ENCODE measurements around the gene SNRNP48. TPM values are rescaled to one million over a fixed set of nuclear protein-coding genes. Genes with fewer than 3 reads are reported as not detected.

SNRNP48 gene
- polyA plus RNA-seq, 4 donors, result 16.3 to 27.8 (median 22.5) TPM

DNA sequence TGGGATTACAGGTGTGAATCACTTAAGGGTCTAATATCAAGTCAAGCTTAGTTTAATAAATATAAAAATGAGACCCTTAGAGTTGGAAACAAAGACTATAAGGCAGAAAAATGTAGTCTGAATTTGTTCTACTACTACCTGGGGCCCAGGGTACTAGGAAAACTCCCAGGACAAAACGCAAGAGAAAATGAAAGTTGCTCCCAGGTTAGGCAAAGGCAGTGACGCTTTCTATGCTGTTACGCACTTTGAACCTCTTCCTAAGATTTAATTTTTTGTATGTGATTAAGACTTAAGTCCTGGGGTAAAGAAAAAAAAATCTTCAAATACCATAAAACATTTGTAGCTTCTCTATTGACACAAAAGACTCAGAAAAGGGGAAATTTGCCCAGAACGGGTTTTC, 31.2 kb upstream of the SNRNP48 start:
- no peak for DNase-seq (ENCODE audit: low read depth in 4 of 4, low spot score in 3 of 4)

GRCh38 chr6:7559196-7559595, 30.8 kb upstream of the SNRNP48 start:
- no peak for DNase-seq (ENCODE audit: low read depth in 4 of 4, low spot score in 3 of 4)

DNA sequence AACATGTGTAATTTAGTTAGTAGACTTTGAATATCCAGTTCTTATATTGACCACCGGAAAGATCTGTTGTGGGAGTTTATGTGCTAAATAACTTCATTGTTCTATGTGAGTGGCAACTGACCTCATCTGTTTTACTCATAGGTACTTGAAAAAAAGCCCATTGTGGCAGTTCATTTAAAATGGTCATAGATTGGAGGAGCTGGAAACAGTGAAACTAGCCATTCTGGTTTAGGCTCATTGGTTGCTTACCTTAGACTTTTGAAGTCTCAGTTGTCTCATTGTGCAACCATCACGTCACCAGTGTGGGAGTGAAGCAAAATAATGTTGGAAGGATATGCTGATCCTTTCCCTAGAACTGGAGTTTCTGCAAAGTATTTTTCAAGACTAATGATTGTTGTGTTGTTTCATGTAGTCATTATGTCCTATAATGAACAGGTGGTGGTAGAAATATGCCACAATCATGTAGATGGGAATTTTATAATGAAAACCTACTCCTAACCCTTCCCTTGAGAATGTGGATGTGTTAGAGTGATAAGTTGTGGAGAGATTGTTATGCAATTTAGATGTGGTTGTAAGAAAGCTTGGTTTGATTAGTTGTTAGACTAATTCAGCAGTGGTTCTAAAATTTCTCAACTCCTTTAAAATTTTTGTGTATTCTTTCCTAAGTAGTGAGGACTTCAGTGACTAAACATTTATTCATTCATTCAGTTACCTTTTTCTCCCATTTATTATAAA, 30.2 kb upstream of the SNRNP48 start:
- DNase-seq (ENCODE audit: low read depth in 4 of 4, low spot score in 3 of 4), result no peak

- DNase-seq (ENCODE audit: low read depth in 4 of 4, low spot score in 3 of 4), result no peak
Measured at GRCh38 chr6:7561153-7561964, 28.6 kb upstream of the SNRNP48 start.

DNA sequence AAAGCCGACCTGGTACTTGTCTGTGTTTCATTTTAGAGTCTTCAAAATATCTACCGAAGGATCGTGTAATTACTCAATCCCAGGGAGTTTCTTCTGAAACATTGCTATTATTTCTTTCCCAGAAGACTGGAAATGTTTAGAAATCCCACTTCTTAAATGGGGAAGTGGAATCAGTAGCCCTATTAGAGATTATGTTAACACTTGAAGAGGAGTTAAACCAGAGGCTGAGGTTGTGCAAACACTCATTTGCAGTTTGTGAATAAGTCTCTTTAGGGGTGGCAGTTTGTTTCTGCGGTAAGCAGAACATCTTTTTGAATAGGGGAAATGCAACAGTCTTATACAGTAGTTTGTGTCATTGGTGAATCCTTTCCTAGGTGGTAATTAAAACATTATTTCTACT, 27.2 kb upstream of the SNRNP48 start:
- no peak for DNase-seq (ENCODE audit: low read depth in 4 of 4, low spot score in 3 of 4)

DNA sequence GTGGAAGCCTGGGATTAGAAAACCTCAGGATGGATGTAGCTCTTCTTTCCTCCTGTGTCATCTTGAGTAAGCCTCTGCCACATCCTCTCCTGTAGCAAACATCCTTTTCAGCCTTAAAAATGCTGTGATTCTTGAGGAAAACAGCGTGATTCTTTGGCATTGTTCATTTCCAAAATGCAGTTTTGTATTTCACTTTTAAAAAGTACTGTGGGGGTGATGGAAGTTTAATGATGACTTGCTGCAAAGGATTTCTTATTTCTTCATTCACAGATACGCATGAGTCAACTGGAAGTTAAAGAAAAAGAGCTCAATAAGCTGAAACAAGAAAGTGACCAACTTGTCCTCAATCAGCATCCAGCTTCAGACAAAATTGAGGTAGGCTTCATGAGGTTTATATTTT, 23.9 kb upstream of the SNRNP48 start:
- no peak for DNase-seq (ENCODE audit: low read depth in 4 of 4, low spot score in 3 of 4)

DNA sequence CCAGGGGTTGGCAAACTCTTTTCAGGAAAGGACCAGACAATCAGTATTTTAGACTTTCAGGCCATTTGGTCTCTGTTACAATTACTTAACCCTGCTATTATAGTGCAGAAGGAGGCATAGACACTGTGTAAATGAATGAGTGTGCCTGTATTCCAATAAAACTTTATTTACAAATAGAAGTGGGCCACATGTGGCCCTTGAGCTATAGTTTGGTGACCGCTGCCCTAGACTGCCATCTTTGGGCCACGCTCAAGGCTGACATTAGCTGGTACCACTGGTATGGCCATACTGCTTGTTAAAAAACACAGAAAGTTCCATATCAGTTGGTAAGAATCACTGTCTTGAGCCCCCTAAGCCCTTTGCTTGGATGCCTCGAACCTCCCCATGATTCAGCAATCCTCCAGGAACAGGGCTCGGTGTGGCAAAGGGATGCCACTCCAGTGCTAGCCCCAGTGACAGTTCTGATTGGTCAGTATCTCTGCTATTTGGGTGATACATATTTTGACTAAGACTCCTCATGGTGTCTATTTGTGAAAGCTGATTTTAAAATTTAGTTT, 23.3 kb upstream of the SNRNP48 start:
- no peak for DNase-seq (ENCODE audit: low read depth in 4 of 4, low spot score in 3 of 4)

GRCh38 chr6:7568021-7568420, 22.0 kb upstream of the SNRNP48 start:
- DNase-seq (ENCODE audit: low read depth in 4 of 4, low spot score in 3 of 4), result no peak

- DNase-seq (ENCODE audit: low read depth in 4 of 4, low spot score in 3 of 4), result no peak
Measured at GRCh38 chr6:7569082-7569481, 20.9 kb upstream of the SNRNP48 start.

- DNase-seq (ENCODE audit: low read depth in 4 of 4, low spot score in 3 of 4), result no peak
Measured at GRCh38 chr6:7572213-7572943, 17.6 kb upstream of the SNRNP48 start.

- DNase-seq (ENCODE audit: low read depth in 4 of 4, low spot score in 3 of 4), result no peak
Measured at GRCh38 chr6:7574500-7574899, 15.5 kb upstream of the SNRNP48 start.

- no peak for DNase-seq (ENCODE audit: low read depth in 4 of 4, low spot score in 3 of 4)
Measured at GRCh38 chr6:7578516-7578915, 11.5 kb upstream of the SNRNP48 start.

GRCh38 chr6:7578931-7579330, 11.1 kb upstream of the SNRNP48 start:
- no peak for DNase-seq (ENCODE audit: low read depth in 4 of 4, low spot score in 3 of 4)

- DNase-seq (ENCODE audit: low read depth in 4 of 4, low spot score in 3 of 4), result no peak
Measured at GRCh38 chr6:7579851-7580250, 10.1 kb upstream of the SNRNP48 start.

- DNase-seq (ENCODE audit: low read depth in 4 of 4, low spot score in 3 of 4), result no peak
Measured at GRCh38 chr6:7580537-7580926, 9.5 kb upstream of the SNRNP48 start.

DNA sequence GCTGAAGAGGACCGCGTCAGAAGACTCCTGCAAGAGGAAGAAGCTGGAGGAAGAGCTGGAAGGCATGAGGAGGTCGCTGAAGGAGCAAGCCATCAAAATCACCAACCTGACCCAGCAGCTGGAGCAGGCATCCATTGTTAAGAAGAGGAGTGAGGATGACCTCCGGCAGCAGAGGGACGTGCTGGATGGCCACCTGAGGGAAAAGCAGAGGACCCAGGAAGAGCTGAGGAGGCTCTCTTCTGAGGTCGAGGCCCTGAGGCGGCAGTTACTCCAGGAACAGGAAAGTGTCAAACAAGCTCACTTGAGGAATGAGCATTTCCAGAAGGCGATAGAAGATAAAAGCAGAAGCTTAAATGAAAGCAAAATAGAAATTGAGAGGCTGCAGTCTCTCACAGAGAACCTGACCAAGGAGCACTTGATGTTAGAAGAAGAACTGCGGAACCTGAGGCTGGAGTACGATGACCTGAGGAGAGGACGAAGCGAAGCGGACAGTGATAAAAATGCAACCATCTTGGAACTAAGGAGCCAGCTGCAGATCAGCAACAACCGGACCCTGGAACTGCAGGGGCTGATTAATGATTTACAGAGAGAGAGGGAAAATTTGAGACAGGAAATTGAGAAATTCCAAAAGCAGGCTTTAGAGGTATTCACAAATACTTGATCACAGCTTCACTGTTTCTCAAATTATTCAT, 8.9 kb upstream of the SNRNP48 start:
- DNase-seq (ENCODE audit: low read depth in 4 of 4, low spot score in 3 of 4), result no peak

DNA sequence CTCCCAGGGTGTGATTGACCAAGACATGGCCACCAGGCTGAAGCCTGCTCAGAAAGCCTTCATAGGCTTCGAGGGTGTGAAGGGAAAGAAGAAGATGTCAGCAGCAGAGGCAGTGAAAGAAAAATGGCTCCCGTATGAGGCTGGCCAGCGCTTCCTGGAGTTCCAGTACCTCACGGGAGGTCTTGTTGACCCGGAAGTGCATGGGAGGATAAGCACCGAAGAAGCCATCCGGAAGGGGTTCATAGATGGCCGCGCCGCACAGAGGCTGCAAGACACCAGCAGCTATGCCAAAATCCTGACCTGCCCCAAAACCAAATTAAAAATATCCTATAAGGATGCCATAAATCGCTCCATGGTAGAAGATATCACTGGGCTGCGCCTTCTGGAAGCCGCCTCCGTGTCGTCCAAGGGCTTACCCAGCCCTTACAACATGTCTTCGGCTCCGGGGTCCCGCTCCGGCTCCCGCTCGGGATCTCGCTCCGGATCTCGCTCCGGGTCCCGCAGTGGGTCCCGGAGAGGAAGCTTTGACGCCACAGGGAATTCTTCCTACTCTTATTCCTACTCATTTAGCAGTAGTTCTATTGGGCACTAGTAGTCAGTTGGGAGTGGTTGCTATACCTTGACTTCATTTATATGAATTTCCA, 4.6 kb upstream of the SNRNP48 start:
- DNase-seq (ENCODE audit: low read depth in 4 of 4, low spot score in 3 of 4), result no peak

DNA sequence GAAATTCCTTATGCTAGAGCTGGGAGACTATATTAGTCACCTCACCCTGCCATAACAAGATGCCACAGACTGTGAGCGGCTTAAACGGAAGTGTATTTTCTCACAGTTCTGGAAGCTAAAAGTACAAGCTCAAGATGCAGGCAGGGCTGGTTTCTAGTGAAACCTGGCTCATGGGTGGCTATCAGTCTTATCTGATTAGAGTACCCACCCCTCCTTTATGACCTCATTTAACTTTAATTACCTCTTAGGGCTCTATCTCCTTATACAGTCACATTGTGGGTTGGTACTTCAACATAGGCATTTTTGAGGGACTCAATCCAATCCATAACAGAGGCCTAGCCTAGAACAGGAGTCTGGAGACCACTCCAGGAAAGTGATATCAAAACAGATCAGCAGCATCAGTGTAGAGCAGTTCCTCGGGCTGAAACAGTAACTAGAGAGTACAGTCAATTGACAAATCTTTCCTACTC, 2.3 kb upstream of the SNRNP48 start:
- no peak for DNase-seq (ENCODE audit: low read depth in 4 of 4, low spot score in 3 of 4)

DNA sequence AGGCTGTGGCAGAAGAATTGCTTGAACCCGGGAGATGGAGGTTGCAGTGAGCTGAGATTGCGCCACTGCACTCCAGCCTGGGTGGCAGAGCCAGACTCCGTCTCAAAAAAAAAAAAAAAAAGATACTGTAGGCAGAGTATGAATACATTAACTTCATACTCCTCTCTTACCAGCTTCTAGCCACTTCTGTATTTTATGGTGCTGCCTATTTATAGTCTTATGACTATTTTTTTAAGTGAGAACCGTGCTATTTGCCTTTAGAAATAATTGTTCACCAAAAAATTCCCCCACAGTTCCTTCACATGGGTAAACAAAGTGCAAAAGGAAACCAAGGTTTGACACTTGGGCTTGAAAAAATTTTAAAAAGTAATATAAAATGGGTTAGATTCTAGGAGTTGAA, 1.5 kb upstream of the SNRNP48 start:
- no peak for DNase-seq (ENCODE audit: low read depth in 4 of 4, low spot score in 3 of 4)

- DNase-seq (ENCODE audit: low read depth in 4 of 4, low spot score in 3 of 4), result no peak
Measured at GRCh38 chr6:7589221-7589620, 777 bp upstream of the SNRNP48 start.

Data from left renal pelvis (tissue), 4 donors.